ENCODE data around the gene ARVCF. TPM values are rescaled to one million over a fixed set of nuclear protein-coding genes. Genes with fewer than 3 reads are reported as not detected.

The ARVCF gene
- total RNA-seq, 4 donors from 2014 or later = 34.5 to 123 (median 111) TPM

DNA sequence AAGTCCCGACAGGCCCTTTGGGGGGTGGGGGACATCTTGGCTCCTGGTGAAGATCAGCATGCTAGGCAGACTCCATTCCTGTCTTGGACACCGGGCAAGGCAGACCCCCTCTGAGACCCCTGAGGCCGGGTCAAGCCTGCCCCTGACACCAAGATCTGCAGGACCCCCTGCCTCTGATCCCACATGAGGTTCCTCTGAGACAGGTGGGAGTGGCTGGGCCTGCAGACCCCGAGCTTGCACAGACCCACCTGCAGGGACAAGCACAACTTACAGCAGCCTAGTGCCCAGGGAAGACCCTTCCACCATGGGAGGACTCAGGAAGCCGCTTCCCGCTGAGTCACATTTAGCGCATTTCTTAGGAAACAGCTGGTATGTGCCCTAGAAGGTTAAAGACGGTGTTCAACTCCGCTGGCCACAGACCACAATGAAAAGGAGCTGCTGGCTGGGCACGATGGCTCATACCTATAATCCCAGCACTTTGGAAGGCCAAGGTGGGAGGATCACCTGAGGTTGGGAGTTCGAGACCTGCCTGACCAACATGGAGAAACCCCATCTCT, 15.5 kb downstream of the ARVCF start:
- H3K36me3 ChIP-seq = no peaks in the 10 kb centered on the region
- intact Hi-C loops (cut with DNase I) = no loop called here
- TF ChIP-seq, protein P1, sequence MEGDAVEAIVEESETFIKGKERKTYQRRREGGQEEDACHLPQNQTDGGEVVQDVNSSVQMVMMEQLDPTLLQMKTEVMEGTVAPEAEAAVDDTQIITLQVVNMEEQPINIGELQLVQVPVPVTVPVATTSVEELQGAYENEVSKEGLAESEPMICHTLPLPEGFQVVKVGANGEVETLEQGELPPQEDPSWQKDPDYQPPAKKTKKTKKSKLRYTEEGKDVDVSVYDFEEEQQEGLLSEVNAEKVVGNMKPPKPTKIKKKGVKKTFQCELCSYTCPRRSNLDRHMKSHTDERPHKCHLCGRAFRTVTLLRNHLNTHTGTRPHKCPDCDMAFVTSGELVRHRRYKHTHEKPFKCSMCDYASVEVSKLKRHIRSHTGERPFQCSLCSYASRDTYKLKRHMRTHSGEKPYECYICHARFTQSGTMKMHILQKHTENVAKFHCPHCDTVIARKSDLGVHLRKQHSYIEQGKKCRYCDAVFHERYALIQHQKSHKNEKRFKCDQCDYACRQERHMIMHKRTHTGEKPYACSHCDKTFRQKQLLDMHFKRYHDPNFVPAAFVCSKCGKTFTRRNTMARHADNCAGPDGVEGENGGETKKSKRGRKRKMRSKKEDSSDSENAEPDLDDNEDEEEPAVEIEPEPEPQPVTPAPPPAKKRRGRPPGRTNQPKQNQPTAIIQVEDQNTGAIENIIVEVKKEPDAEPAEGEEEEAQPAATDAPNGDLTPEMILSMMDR (IDR thresholded peaks at IDR 0.05) = no peak
- no peak for TF ChIP-seq POLR2A (IDR thresholded peaks at IDR 0.05)
- H3K4me3 ChIP-seq (replicated peaks in 1 of 3) = no peak overlapping the region
- H3K27ac ChIP-seq = peak overlapping the region; percentile 10 to 58 (median 38)
- H3K9me3 ChIP-seq = no peaks in the 10 kb centered on the region
- H3K27me3 ChIP-seq = no peaks in the 10 kb centered on the region
- H3K4me1 ChIP-seq = peaks cover 45 to 67% of the 10 kb centered on the region in 2 donors
- DNase-seq = no peak
- 87 to 91% methylated on average over 8 to 10 of the region's 11 CpGs for WGBS, 2 donors

DNA sequence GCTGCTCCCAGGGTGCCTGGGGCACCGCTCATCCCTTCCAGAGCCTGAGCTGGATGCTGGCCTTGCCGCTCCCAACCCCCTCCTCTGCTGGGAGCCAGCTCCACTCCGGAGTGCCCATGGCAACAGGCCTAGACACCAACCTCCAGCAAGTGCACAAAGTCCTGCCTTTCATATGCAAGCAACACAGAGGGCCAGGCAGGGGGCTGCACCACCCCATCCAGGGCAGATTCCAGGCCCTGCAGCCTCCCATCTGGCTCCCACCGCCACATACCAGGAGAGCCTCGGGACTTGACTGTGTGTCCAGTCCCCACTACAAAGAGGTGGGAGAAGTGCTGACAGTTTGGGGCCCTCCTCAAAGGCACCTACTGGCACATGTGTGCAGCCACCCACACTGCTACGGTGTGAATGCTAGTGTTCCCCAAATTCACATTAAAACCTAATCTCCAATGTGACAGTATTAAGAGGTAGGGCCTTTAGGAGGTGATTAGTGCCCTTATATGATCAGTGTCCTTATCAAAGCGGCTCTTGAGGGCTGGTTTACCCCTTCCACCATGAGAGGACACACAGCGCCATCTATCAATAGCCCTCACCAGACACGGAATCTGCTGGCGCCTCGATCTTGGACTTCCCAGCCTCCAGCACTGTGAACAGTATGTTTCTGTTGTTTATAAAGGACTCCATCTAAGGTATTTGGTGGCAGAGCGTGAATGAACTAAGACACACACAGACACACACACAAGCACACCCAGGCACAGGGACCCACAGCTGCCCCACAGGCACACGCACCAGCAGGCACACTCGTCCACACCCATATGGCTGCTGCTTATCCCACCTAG, 16.2 kb downstream of the ARVCF start:
- intact Hi-C loops (cut with DNase I) = no loop called here
- TF ChIP-seq, protein P1 (IDR thresholded peaks at IDR 0.05) = no peak
- TF ChIP-seq POLR2A (IDR thresholded peaks at IDR 0.05) = no peak
- no peaks in the 10 kb centered on the region for H3K27me3 ChIP-seq
- DNase-seq = peak; percentile 75 to 81
- WGBS, 2 donors = 72 to 76% methylated on average over 10 of the region's 14 CpGs
- no peaks in the 10 kb centered on the region for H3K9me3 ChIP-seq
- peak overlapping the region; percentile 38 to 58 (median 46) for H3K27ac ChIP-seq
- no peaks in the 10 kb centered on the region for H3K36me3 ChIP-seq
- H3K4me3 ChIP-seq (replicated peaks in 1 of 3) = no peak overlapping the region
- peaks cover 51 to 70% of the 10 kb centered on the region in 2 donors for H3K4me1 ChIP-seq

DNA sequence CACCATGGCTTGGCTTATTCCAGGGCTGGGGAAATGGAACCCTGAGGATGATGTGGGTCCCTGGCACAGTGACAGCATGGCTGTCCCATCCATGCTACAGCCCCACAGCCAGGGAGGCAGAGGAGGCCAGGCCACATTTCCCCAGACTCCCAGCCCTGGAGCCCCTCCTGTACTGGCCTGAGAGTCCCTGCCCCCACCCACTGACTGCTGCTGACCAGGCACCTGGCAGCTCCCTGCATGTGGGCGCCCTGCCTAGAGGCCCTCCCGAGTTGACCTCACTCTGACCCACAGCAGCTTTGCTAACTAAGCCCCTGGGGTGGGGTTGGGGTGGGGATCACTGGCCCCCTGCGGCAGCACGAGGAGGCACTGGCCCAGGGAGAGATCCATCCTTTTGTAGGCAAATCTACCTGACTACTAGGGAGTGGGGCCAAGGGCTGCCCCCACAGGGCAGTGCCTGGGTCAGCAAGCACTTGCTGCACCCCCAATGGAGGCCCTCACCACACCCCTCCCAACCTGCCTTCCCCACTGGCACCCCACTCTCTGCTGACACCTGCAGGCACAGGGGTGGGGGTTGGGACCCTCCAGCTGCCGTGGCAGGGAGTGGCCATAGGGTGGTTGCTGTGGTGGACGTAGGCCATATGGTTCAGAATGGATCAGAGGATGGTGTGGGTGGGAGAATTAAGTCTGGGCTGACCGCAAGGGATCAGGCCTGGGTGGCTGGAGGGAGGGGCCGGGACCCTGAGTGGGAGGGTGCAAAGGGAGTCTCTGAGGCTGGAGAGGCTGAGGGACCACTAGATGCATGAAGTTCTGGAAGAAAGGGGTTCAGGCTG, 17.4 kb downstream of the ARVCF start:
- intact Hi-C loops (cut with DNase I) = no loop called here
- H3K4me1 ChIP-seq = peaks cover 54 to 77% of the 10 kb centered on the region in 2 donors
- H3K27ac ChIP-seq = peak overlapping the region; percentile 57 to 75 (median 73)
- H3K27me3 ChIP-seq = no peaks in the 10 kb centered on the region
- no peak for TF ChIP-seq POLR2A (IDR thresholded peaks at IDR 0.05)
- TF ChIP-seq, protein P1 (IDR thresholded peaks at IDR 0.05) = no peak
- 52 to 90% methylated on average over 4 to 8 of the region's 8 CpGs for WGBS, 2 donors
- DNase-seq = peak; percentile 49 to 55
- no peak overlapping the region for H3K4me3 ChIP-seq (replicated peaks in 1 of 3)
- no peaks in the 10 kb centered on the region for H3K36me3 ChIP-seq
- no peaks in the 10 kb centered on the region for H3K9me3 ChIP-seq

DNA sequence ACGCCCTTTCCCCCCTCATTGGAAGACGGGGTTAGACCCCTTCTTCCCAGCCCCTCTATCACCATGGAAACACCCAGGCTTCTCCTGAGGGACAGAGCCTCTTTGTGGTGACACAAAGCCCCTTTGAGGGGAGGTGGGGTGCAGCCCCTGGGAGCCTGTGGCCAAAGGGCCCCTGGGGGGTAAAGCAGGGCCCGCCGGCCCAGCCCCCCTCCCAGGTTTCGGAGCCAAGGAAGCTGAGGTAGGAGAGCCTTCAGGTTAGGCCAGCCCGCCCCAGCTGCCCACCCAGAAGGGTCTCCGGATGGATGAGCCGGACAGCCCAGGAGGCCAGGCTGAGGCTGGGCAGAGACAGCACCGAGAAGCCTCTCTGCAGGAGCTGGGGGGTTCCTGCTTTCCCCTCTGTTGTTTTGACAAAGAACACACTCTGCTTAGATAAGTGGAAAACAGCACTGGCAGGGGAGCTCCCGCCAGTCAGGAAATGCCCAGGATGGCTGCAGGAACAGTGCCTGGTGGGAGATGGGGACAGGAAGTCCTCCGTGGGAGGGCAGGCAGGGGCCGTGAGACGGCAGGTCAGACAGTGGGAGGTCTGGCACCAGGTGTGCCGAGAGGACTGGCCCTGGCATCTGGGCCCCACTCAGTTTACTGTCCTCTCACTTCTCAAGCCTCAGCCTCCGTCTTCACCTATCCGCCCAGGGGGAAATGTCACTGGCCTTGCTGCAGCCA, 18.2 kb downstream of the ARVCF start:
- Histone ChIP-seq H3K36me3 (no peaks in the 10 kb centered on the region), H3K4me3 (replicated peaks in 1 of 3) (no peak overlapping the region), H3K27ac (peak overlapping the region; percentile 57 to 75 (median 73)), H3K9me3 (no peaks in the 10 kb centered on the region), H3K4me1 (peaks cover 54 to 82% of the 10 kb centered on the region in 2 donors), H3K27me3 (no peaks in the 10 kb centered on the region)
- TF ChIP-seq, protein P1 (IDR thresholded peaks at IDR 0.05) = no peak
- no peak for TF ChIP-seq POLR2A (IDR thresholded peaks at IDR 0.05)
- peak; percentile 65 to 76 for DNase-seq
- WGBS, 2 donors = 34 to 42% methylated on average over 12 to 16 of the region's 16 CpGs
- intact Hi-C loops (cut with DNase I) = no loop called here
